Raji (cell line): ENCODE data around the gene INTS2.

ENCODE experiments used
- POLR2A ChIP-seq: IDR thresholded peaks from 2 replicates; pipeline ENCODE4 v1.6.1; 2011; ENCODE audit warnings: low read depth, low read length, control low read depth; ENCODE audit not compliant: insufficient read depth

Gene INTS2

GRCh38 chr17:61836266-61837174 lies 91.3 kb downstream of the INTS2 start:
- TF ChIP-seq POLR2A = no peak

- TF ChIP-seq POLR2A = no peak
These were observed 92.2 kb downstream of the INTS2 start for GRCh38 chr17:61835606-61836005.

GRCh38 chr17:61834610-61835009 lies 93.2 kb downstream of the INTS2 start:
- TF ChIP-seq POLR2A = no peak

- no peak for TF ChIP-seq POLR2A
These were observed 94.1 kb downstream of the INTS2 start for GRCh38 chr17:61833536-61834193.

GRCh38 chr17:61832463-61832862 lies 95.3 kb downstream of the INTS2 start:
- TF ChIP-seq POLR2A = no peak

- no peak for TF ChIP-seq POLR2A
These were observed 96.7 kb downstream of the INTS2 start for GRCh38 chr17:61831099-61831498.

- no peak for TF ChIP-seq POLR2A
These were observed 99.1 kb downstream of the INTS2 start for GRCh38 chr17:61828694-61829093.

- no peak for TF ChIP-seq POLR2A
These were observed 100.0 kb downstream of the INTS2 start for GRCh38 chr17:61827649-61828395.

GRCh38 chr17:61825448-61826137 lies 102.2 kb downstream of the INTS2 start:
- TF ChIP-seq POLR2A = no peak

- no peak for TF ChIP-seq POLR2A
These were observed 105.2 kb downstream of the INTS2 start for GRCh38 chr17:61822326-61823285.

- TF ChIP-seq POLR2A = no peak
These were observed 106.1 kb downstream of the INTS2 start for GRCh38 chr17:61821655-61822054.

- no peak for TF ChIP-seq POLR2A
These were observed 109.6 kb downstream of the INTS2 start for GRCh38 chr17:61818225-61818624.

GRCh38 chr17:61817452-61817851 lies 110.3 kb downstream of the INTS2 start:
- no peak for TF ChIP-seq POLR2A

- TF ChIP-seq POLR2A = no peak
These were observed 111.2 kb downstream of the INTS2 start for GRCh38 chr17:61816538-61816937.

- TF ChIP-seq POLR2A = no peak
These were observed 111.8 kb downstream of the INTS2 start for GRCh38 chr17:61815863-61816503.
